ENCODE data around the gene SPDYE17.
"Not testable (repeated sequence)": the region's sequence is repeated elsewhere in the genome, so short reads cannot be mapped to it uniquely, and the experiment has no call there.

GRCh38 chr7:76999474-77000107, 32.6 kb downstream of the SPDYE17 start:
- not testable (repeated sequence) for TF ChIP-seq CTCF, POLR2A, EP300, POLR2AphosphoS5 (IDR thresholded peaks at IDR 0.05)
